CD14-positive monocyte (primary cell): ENCODE measurements around the gene HOMEZ. TPM values are rescaled to one million over a fixed set of nuclear protein-coding genes. Genes with fewer than 3 reads are reported as not detected.

Experiments
- DNase-seq, 3 donors: peaks; one replicate each; pipeline ENCODE4 v3.0.0-alpha.2; 2011 to 2022
- H2AFZ ChIP-seq: 2 replicates; pipeline ENCODE4 v1.6.0; 2012; ENCODE audit warnings: mild to moderate bottlenecking, low read depth, low read length, inconsistent platforms; ENCODE audit not compliant: insufficient read depth, poor library complexity, severe bottlenecking
- H3K27ac ChIP-seq, 2 donors: 1 replicate in 1 of 2; 2 replicates in 1 of 2; pipeline ENCODE4 v1.5.1; 2012 to 2013; ENCODE audit warnings: low read length in 2 of 2, control low read depth in 1 of 2, inconsistent platforms in 1 of 2, low read depth in 1 of 2, mild to moderate bottlenecking in 1 of 2
- H3K27me3 ChIP-seq, 2 donors: one replicate each; pipeline versions ENCODE4 v1.6.0 to v1.6.1; 2011 to 2013; ENCODE audit warnings: low read length in 2 of 2; ENCODE audit not compliant: control insufficient read depth in 2 of 2, insufficient read depth in 2 of 2
- H3K36me3 ChIP-seq, 2 donors: replicated peaks in 1 of 2; 1 replicate in 1 of 2; 2 replicates in 1 of 2; pipeline versions ENCODE4 v1.5.1 to v1.6.1; 2012 to 2013; ENCODE audit warnings: low read length in 2 of 2, control low read depth in 1 of 2, inconsistent platforms in 1 of 2, mild to moderate bottlenecking in 1 of 2; ENCODE audit not compliant: insufficient read depth in 2 of 2, control insufficient read depth in 1 of 2
- H3K4me1 ChIP-seq, 2 donors: 1 replicate in 1 of 2; 2 replicates in 1 of 2; pipeline versions ENCODE4 v1.5.1 to v1.6.1; 2012 to 2013; ENCODE audit warnings: low read length in 2 of 2, control low read depth in 1 of 2, inconsistent platforms in 1 of 2, mild to moderate bottlenecking in 1 of 2, moderate library complexity in 1 of 2; ENCODE audit not compliant: insufficient read depth in 2 of 2, control insufficient read depth in 1 of 2
- H3K4me2 ChIP-seq: replicated peaks from 2 replicates; pipeline ENCODE3; 2012; ENCODE audit warnings: low read length, moderate library complexity, mild to moderate bottlenecking; ENCODE audit not compliant: poor library complexity, severe bottlenecking; ENCODE audit errors: extremely low read depth
- H3K4me3 ChIP-seq, 3 experiments: fragments of 200-600 bp in 1 of 3; sonication (generic) in 1 of 3; replicated peaks in 1 of 3; 1 replicate in 2 of 3; 2 replicates in 1 of 3; pipeline ENCODE4 v1.5.1; 2011 to 2013; ENCODE audit warnings: low read length in 3 of 3, mild to moderate bottlenecking in 3 of 3, control low read depth in 2 of 3, low read depth in 2 of 3, inconsistent platforms in 1 of 3, moderate library complexity in 1 of 3
- H3K79me2 ChIP-seq: 2 replicates; pipeline ENCODE4 v1.6.0; 2012; ENCODE audit warnings: mild to moderate bottlenecking, control low read depth, inconsistent platforms, low read length, moderate library complexity; ENCODE audit not compliant: insufficient read depth
- H3K9ac ChIP-seq: 2 replicates; pipeline ENCODE4 v1.6.0; 2017; ENCODE audit warnings: low read length, mild to moderate bottlenecking; ENCODE audit not compliant: insufficient read depth, poor library complexity, severe bottlenecking
- H3K9me3 ChIP-seq, 2 donors: replicated peaks in 1 of 2; 1 replicate in 1 of 2; 2 replicates in 1 of 2; pipeline versions ENCODE4 v1.5.1 to v1.6.1; 2012 to 2013; ENCODE audit warnings: low read length in 2 of 2, control low read depth in 1 of 2; ENCODE audit not compliant: control insufficient read depth in 1 of 2, insufficient read depth in 1 of 2
- H4K20me1 ChIP-seq: 2 replicates; pipeline ENCODE4 v1.6.0; 2012; ENCODE audit warnings: mild to moderate bottlenecking, low read length, control low read depth, moderate library complexity; ENCODE audit not compliant: insufficient read depth
- H3K27ac Mint-ChIP-seq, 7 donors: one replicate each; pipeline ENCODE4 v1.8.0; 2020; ENCODE audit warnings: mild to moderate bottlenecking in 7 of 7, mixed read lengths in 7 of 7, moderate library complexity in 6 of 7, inconsistent platforms in 2 of 7
- H3K27me3 Mint-ChIP-seq, 3 donors: one replicate each; pipeline ENCODE4 v1.8.0; 2021 to 2022; ENCODE audit warnings: low read depth in 3 of 3, mild to moderate bottlenecking in 3 of 3, mixed read lengths in 3 of 3, moderate library complexity in 3 of 3, inconsistent platforms in 1 of 3
- H3K36me3 Mint-ChIP-seq, 2 donors: one replicate each; pipeline ENCODE4 v1.8.0; 2020; ENCODE audit warnings: mixed read lengths in 2 of 2, inconsistent platforms in 1 of 2, mild to moderate bottlenecking in 1 of 2
- H3K4me1 Mint-ChIP-seq: one replicate; pipeline ENCODE4 v1.8.0; 2020; ENCODE audit warnings: mild to moderate bottlenecking, mixed read lengths
- H3K4me3 Mint-ChIP-seq, 2 donors: one replicate each; pipeline ENCODE4 v1.8.0; 2020; ENCODE audit warnings: mild to moderate bottlenecking in 2 of 2, mixed read lengths in 2 of 2, moderate library complexity in 1 of 2
- H3K9me3 Mint-ChIP-seq, 7 donors: one replicate each; pipeline ENCODE4 v1.8.0; 2020 to 2022; ENCODE audit warnings: mixed read lengths in 7 of 7, mild to moderate bottlenecking in 6 of 7, moderate library complexity in 6 of 7, inconsistent platforms in 2 of 7
- CTCF ChIP-seq: fragments of 200-600 bp; IDR thresholded peaks from one replicate; pipeline ENCODE4 v1.8.0; 2022; ENCODE audit warnings: antibody characterized with exemption, mild to moderate bottlenecking
- WGBS: methylation state at CpG from one replicate; pipeline ENCODE4 v1.1.5; 2013; ENCODE audit warnings: missing lambda C conversion rate; ENCODE audit not compliant: insufficient coverage; 5-methylcytosine and 5-hydroxymethylcytosine counted together
- intact Hi-C, 2 donors: fragments of 100-400 bp; cut with micrococcal nuclease; formaldehyde crosslinking; loops; one replicate each; pipeline versions ENCODE4 v1.15.0 to v1.15.1; 2023
- polyA plus RNA-seq, 3 donors: library from polyadenylated mRNA; depleted of rRNA in 1 of 3; unstranded in 2 of 3; stranded (reverse) in 1 of 3; fragments of 300-500 nt in 2 of 3; fragments of >200 nt in 1 of 3; fragmentation: Illumina TruSeq in 2 of 3; gene quantifications; 1 replicate in 2 of 3; 2 replicates in 1 of 3; pipeline ENCODE4 v1.2.3, GENCODE V29; 2012 to 2021

HOMEZ gene
- polyA plus RNA-seq, 3 donors: 3.5 to 5.4 (median 4.1) TPM

- Histone ChIP-seq H3K27ac (peak overlapping the region; percentile 96 to 99), H3K4me1 (peaks cover 23 to 24% of the 10 kb centered on the region in 2 donors), H3K9me3 (no peaks in the 10 kb centered on the region), H4K20me1 (peaks cover 20% of the 10 kb centered on the region), H3K9ac (peak overlapping the region; percentile 76), H3K27me3 (no peaks in the 10 kb centered on the region), H3K79me2 (peaks cover 27% of the 10 kb centered on the region), H3K4me3 (peak overlapping the region; percentile 40 to 75 (median 45)), H2AFZ (peak overlapping the region; percentile 86), H3K4me2 (peak overlapping the region; percentile 74), H3K36me3 (peaks cover 22 to 25% of the 10 kb centered on the region in 2 donors)
- Mint-ChIP-seq H3K27me3 (peaks cover 0 to 2% (median 0%) of the 10 kb centered on the region in 3 donors), H3K27ac (peak overlapping the region; percentile 98 to 100 (median 99)), H3K4me1 (peaks cover 25% of the 10 kb centered on the region), H3K36me3 (peaks cover 29 to 37% of the 10 kb centered on the region in 2 donors), H3K9me3 (peaks cover 0 to 3% (median 0%) of the 10 kb centered on the region in 7 donors), H3K4me3 (peak overlapping the region; percentile 90 to 92)
- no peak for TF ChIP-seq CTCF
- no peak for DNase-seq
- intact Hi-C loops: loop anchor here (2.0 to 10.0 kb wide), 6 partner anchors 13 to 245 kb away; partner anchors contain the start of genes ACIN1 (in 1 of the 2), AP1G2 (in 1 of the 2), BCL2L2 (in 1 of the 2) and C14orf119 (in 1 of the 2)
- 60% methylated on average over 12 of the region's 17 CpGs for WGBS
Observed at GRCh38 chr14:23319746-23320583, 34.0 kb upstream of the HOMEZ start.

GRCh38 chr14:23316300-23316699 lies 30.4 kb upstream of the HOMEZ start:
- H4K20me1 ChIP-seq: no peaks in the 10 kb centered on the region
- no CpG with 5 or more reads among the region's 5 CpGs for WGBS
- peaks cover 4 to 11% of the 10 kb centered on the region in 2 donors for H3K36me3 ChIP-seq
- no peaks in the 10 kb centered on the region for H3K9me3 ChIP-seq
- no peak overlapping the region for H3K27ac ChIP-seq
- no peak overlapping the region for H3K9ac ChIP-seq
- H3K9me3 Mint-ChIP-seq: peaks cover 0 to 3% (median 0%) of the 10 kb centered on the region in 7 donors
- DNase-seq: no peak
- H3K4me1 Mint-ChIP-seq: peaks cover 12% of the 10 kb centered on the region
- TF ChIP-seq CTCF: no peak
- peaks cover 13 to 23% of the 10 kb centered on the region in 2 donors for H3K36me3 Mint-ChIP-seq
- H3K79me2 ChIP-seq: no peaks in the 10 kb centered on the region
- H3K27ac Mint-ChIP-seq: no peak overlapping the region
- H3K27me3 Mint-ChIP-seq: peaks cover 0 to 2% (median 1%) of the 10 kb centered on the region in 3 donors
- intact Hi-C loops: no loop called here
- H2AFZ ChIP-seq: no peak overlapping the region
- H3K4me3 ChIP-seq: no peak overlapping the region
- H3K4me2 ChIP-seq: no peak overlapping the region
- H3K4me3 Mint-ChIP-seq: no peak overlapping the region
- no peaks in the 10 kb centered on the region for H3K27me3 ChIP-seq
- peaks cover 10 to 11% of the 10 kb centered on the region in 2 donors for H3K4me1 ChIP-seq
